Endothelial cell of umbilical vein (primary cell): ENCODE results near the gene C5orf15. TPM values are rescaled to one million over a fixed set of nuclear protein-coding genes. Genes with fewer than 3 reads are reported as not detected.

ENCODE experiments used
- BruUV-seq: library from RNA; stranded (reverse); fragments of 400-500 nt; replicated peaks from 2 replicates; lab custom pipeline; 2021; lab: Mats Ljungman, UMichigan
- CTCF ChIA-PET: fragments of 300-600, 350-600 bp; sonication (Branson Sonifier 250); formaldehyde crosslinking; loops from one replicate; lab custom pipeline; 2021; ENCODE audit warnings: antibody characterized with exemption, inconsistent platforms; lab: Charles Lee
- POLR2A ChIA-PET: fragments of 300-600, 350-600 bp; sonication (Branson Sonifier 250); formaldehyde crosslinking; loops from one replicate; lab custom pipeline; 2021; ENCODE audit warnings: antibody characterized with exemption, inconsistent platforms; lab: Charles Lee
- DNase-seq: peaks from one replicate; pipeline ENCODE4 v3.0.0-alpha.2; 2011; ENCODE audit warnings: low read depth, low spot score
- FAIRE-seq: peaks from 2 replicates; lab custom pipeline; 2011; peaks lifted over from hg19 to GRCh38; lab: Jason Lieb, UNC
- H2AFZ ChIP-seq: 2 replicates; pipeline ENCODE4 v1.6.0; 2012; ENCODE audit warnings: low read depth, low read length, control low read depth, inconsistent platforms
- H3K27ac ChIP-seq: 2 replicates; pipeline ENCODE4 v1.5.1; 2011; ENCODE audit warnings: low read depth, mild to moderate bottlenecking, control low read depth, low read length, moderate library complexity; ENCODE audit not compliant: insufficient read depth
- H3K27me3 ChIP-seq, 2 experiments: 2 replicates each; pipeline versions ENCODE4 v1.6.0 to v1.6.1; 2011; ENCODE audit warnings: low read length in 2 of 2, mixed read lengths in 1 of 2; ENCODE audit not compliant: control insufficient read depth in 2 of 2, insufficient read depth in 2 of 2
- H3K36me3 ChIP-seq, 2 experiments: 2 replicates in 1 of 2; 3 replicates in 1 of 2; pipeline ENCODE4 v1.5.1; 2011; ENCODE audit warnings: low read length in 2 of 2, mild to moderate bottlenecking in 1 of 2, moderate library complexity in 1 of 2; ENCODE audit not compliant: control insufficient read depth in 2 of 2, insufficient read depth in 2 of 2; ENCODE audit errors: extremely low read depth in 1 of 2
- H3K4me1 ChIP-seq: 3 replicates; pipeline ENCODE4 v1.5.1; 2011; ENCODE audit warnings: mild to moderate bottlenecking, low read length; ENCODE audit not compliant: control insufficient read depth, insufficient read depth; ENCODE audit errors: extremely low read depth
- H3K4me2 ChIP-seq: 2 replicates; pipeline ENCODE4 v1.6.1; 2011; ENCODE audit warnings: low read length, control low read depth, mixed read lengths; ENCODE audit not compliant: insufficient read depth
- H3K4me3 ChIP-seq, 3 experiments: fragments of 200-600 bp in 1 of 3; sonication (generic), shearing (Covaris generic) in 1 of 3; replicated peaks in 1 of 3; 2 replicates each; pipeline ENCODE4 v1.5.1; 2011 to 2016; ENCODE audit warnings: control low read depth in 3 of 3, low read length in 3 of 3, mild to moderate bottlenecking in 2 of 3, inconsistent platforms in 1 of 3, low read depth in 1 of 3, moderate library complexity in 1 of 3; ENCODE audit not compliant: insufficient read depth in 1 of 3
- H3K79me2 ChIP-seq: 2 replicates; pipeline ENCODE4 v1.6.0; 2012; ENCODE audit warnings: low read length, inconsistent platforms; ENCODE audit not compliant: control insufficient read depth, insufficient read depth
- H3K9ac ChIP-seq: replicated peaks from 2 replicates; pipeline ENCODE3; 2011; ENCODE audit warnings: low read length, control low read depth; ENCODE audit not compliant: insufficient read depth; ENCODE audit errors: extremely low read depth
- H3K9me1 ChIP-seq: replicated peaks from 3 replicates; pipeline ENCODE4 v1.6.0; 2011; ENCODE audit warnings: mild to moderate bottlenecking, low read length; ENCODE audit not compliant: control insufficient read depth, insufficient read depth; ENCODE audit errors: extremely low read depth
- H3K9me3 ChIP-seq: replicated peaks from 2 replicates; pipeline ENCODE4 v1.5.1; 2012; ENCODE audit warnings: low read length, inconsistent platforms; ENCODE audit not compliant: control insufficient read depth, insufficient read depth
- H4K20me1 ChIP-seq: replicated peaks from 2 replicates; pipeline ENCODE3; 2011; ENCODE audit warnings: mild to moderate bottlenecking, low read length; ENCODE audit not compliant: control insufficient read depth, insufficient read depth; ENCODE audit errors: extremely low read depth
- EZH2 ChIP-seq: IDR thresholded peaks from 2 replicates; pipeline ENCODE4 v1.6.1; 2012; ENCODE audit warnings: borderline replicate concordance, low read depth, mild to moderate bottlenecking, moderate library complexity, low read length, inconsistent platforms; ENCODE audit not compliant: severe bottlenecking
- GATA2 ChIP-seq: IDR thresholded peaks from 2 replicates; pipeline ENCODE4 v1.7.0; 2011; ENCODE audit warnings: low read depth, mild to moderate bottlenecking, moderate library complexity, mixed read lengths, low read length; ENCODE audit not compliant: insufficient read length, insufficient read depth
- JUN ChIP-seq: IDR thresholded peaks from 2 replicates; pipeline ENCODE4 v1.6.1; 2011; ENCODE audit warnings: borderline replicate concordance, low read depth; ENCODE audit not compliant: insufficient read length, insufficient read depth
- MYC ChIP-seq: IDR thresholded peaks from one replicate; pipeline ENCODE4 v1.6.1; 2011; ENCODE audit warnings: mild to moderate bottlenecking, low read depth, low read length
- POLR2AphosphoS5 ChIP-seq: IDR thresholded peaks from 2 replicates; pipeline ENCODE4 v1.6.1; 2012; ENCODE audit warnings: low read depth, mild to moderate bottlenecking, control low read depth, low read length, moderate library complexity; ENCODE audit not compliant: insufficient read depth
- dilution Hi-C: fragments of 300-500 bp; cut with MboI; formaldehyde crosslinking; loops from one replicate; pipeline ENCODE4 v1.15.0; 2019; ENCODE audit warnings: low sequenced_read_pairs; ENCODE audit not compliant: extremely low pct_ligation_motif_present
- intact Hi-C: fragments of 100-400 bp; cut with micrococcal nuclease; formaldehyde crosslinking; loops from one replicate; pipeline ENCODE4 v1.10.0; 2022
- polyA plus RNA-seq, 4 experiments: library from polyadenylated mRNA; depleted of rRNA in 3 of 4; stranded (reverse) in 3 of 4; unstranded in 1 of 4; fragments of >200 nt; gene quantifications; 2 replicates each; pipeline versions ENCODE4 v1.2.1 to v1.2.3, GENCODE V29; 2011 to 2012; ENCODE audit warnings: missing spikeins in 1 of 4
- total RNA-seq: library from RNA; stranded (reverse); gene quantifications from 2 replicates; pipeline ENCODE4 v1.2.3, GENCODE V29; 2021
- TF ChIP-seq, protein P1 (sequence below), 2 donors: IDR thresholded peaks; 1 replicate in 1 of 2; 2 replicates in 1 of 2; pipeline ENCODE4 v1.5.1; 2011; ENCODE audit warnings: low read length in 2 of 2, mild to moderate bottlenecking in 2 of 2, moderate library complexity in 2 of 2, control low read depth in 1 of 2, inconsistent platforms in 1 of 2, low read depth in 1 of 2; ENCODE audit not compliant: insufficient read depth in 1 of 2; ENCODE audit errors: extremely low read depth in 1 of 2

The C5orf15 gene
- total and polyA plus RNA-seq, 2 donors (not counting 3 experiments of a cell fraction or from before 2014, with no cell fraction given), result 25.3 to 45.4 TPM

GRCh38 chr5:133909603-133910002, 58.8 kb downstream of the C5orf15 start:
- Histone ChIP-seq H4K20me1 (no peaks in the 10 kb centered on the region), H3K4me2 (no peak overlapping the region), H3K4me1 (no peaks in the 10 kb centered on the region), H3K9ac (no peak overlapping the region), H3K36me3 (no peaks in the 10 kb centered on the region), H3K4me3 (no peak overlapping the region), H3K9me3 (no peaks in the 10 kb centered on the region), H3K27ac (no peak overlapping the region), H3K9me1 (no peaks in the 10 kb centered on the region), H3K79me2 (no peaks in the 10 kb centered on the region), H2AFZ (no peak overlapping the region), H3K27me3 (no peaks in the 10 kb centered on the region)
- dilution Hi-C loops, result no loop called here
- ChIA-PET CTCF (no interaction called here), POLR2A (no interaction called here)
- FAIRE-seq (no peak), DNase-seq (no peak)
- BruUV-seq, result no TSS peak
- no peak for TF ChIP-seq POLR2AphosphoS5
- no peak for TF ChIP-seq MYC
- TF ChIP-seq EZH2, result no peak
- TF ChIP-seq GATA2, result no peak
- TF ChIP-seq, protein P1, sequence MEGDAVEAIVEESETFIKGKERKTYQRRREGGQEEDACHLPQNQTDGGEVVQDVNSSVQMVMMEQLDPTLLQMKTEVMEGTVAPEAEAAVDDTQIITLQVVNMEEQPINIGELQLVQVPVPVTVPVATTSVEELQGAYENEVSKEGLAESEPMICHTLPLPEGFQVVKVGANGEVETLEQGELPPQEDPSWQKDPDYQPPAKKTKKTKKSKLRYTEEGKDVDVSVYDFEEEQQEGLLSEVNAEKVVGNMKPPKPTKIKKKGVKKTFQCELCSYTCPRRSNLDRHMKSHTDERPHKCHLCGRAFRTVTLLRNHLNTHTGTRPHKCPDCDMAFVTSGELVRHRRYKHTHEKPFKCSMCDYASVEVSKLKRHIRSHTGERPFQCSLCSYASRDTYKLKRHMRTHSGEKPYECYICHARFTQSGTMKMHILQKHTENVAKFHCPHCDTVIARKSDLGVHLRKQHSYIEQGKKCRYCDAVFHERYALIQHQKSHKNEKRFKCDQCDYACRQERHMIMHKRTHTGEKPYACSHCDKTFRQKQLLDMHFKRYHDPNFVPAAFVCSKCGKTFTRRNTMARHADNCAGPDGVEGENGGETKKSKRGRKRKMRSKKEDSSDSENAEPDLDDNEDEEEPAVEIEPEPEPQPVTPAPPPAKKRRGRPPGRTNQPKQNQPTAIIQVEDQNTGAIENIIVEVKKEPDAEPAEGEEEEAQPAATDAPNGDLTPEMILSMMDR (IDR thresholded peaks at IDR 0.05; ENCODE audit: extremely low read depth in 1 of 2, insufficient read depth in 1 of 2, low read depth in 1 of 2, low read length in 2 of 2), result no peak
- no peak for TF ChIP-seq JUN
- intact Hi-C loops, result no loop called here
